ENCODE data around the gene AQR. TPM values are rescaled to one million over a fixed set of nuclear protein-coding genes. Genes with fewer than 3 reads are reported as not detected.
"Not testable (repeated sequence)": the region's sequence is repeated elsewhere in the genome, so short reads cannot be mapped to it uniquely, and the experiment has no call there.

The AQR gene
- total RNA-seq, 1 experiment from 2014 or later = 26.1 TPM

DNA sequence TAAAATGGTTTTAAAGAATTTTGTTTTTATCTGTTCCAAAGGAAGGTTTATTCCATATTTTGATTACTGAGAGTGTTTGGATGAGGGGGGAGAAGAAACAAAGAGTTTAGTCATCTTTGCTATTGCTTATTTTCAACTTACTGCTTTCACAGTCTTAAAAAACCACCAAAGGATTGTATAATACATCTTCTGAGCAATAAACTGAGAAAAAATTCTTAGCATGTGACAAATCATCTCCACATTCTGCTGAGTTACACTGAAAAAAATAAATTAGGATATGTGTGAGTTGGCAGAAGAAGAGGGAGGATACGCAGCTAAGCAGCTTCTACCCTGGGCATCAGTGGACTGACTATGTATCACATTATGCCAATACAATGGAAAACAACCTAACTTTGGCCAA, 151.0 kb downstream of the AQR start:
- H4K20me1 ChIP-seq (ENCODE audit: low read length) = no peaks in the 10 kb centered on the region
- ATAC-seq = no peak
- no peak overlapping the region for H3K9ac ChIP-seq (ENCODE audit: low read length)
- H3K4me3 ChIP-seq (ENCODE audit: low read length) = no peak overlapping the region
- no peaks in the 10 kb centered on the region for H3K4me1 ChIP-seq (ENCODE audit: insufficient read depth, low read length)
- intact Hi-C loops (cut with micrococcal nuclease) = no loop called here
- H3K4me2 ChIP-seq (ENCODE audit: low read length) = no peak overlapping the region
- no peak overlapping the region for H2AFZ ChIP-seq (ENCODE audit: low read length)
- TF ChIP-seq EZH2phosphoT487 (IDR thresholded peaks at IDR 0.05; ENCODE audit: borderline replicate concordance, low read length) (no peak), EZH2 (IDR thresholded peaks at IDR 0.05; ENCODE audit: low read length, unreplicated experiment) (no peak)
- TF ChIP-seq, protein P1, sequence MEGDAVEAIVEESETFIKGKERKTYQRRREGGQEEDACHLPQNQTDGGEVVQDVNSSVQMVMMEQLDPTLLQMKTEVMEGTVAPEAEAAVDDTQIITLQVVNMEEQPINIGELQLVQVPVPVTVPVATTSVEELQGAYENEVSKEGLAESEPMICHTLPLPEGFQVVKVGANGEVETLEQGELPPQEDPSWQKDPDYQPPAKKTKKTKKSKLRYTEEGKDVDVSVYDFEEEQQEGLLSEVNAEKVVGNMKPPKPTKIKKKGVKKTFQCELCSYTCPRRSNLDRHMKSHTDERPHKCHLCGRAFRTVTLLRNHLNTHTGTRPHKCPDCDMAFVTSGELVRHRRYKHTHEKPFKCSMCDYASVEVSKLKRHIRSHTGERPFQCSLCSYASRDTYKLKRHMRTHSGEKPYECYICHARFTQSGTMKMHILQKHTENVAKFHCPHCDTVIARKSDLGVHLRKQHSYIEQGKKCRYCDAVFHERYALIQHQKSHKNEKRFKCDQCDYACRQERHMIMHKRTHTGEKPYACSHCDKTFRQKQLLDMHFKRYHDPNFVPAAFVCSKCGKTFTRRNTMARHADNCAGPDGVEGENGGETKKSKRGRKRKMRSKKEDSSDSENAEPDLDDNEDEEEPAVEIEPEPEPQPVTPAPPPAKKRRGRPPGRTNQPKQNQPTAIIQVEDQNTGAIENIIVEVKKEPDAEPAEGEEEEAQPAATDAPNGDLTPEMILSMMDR (conservative IDR thresholded peaks at IDR 0.05; ENCODE audit: low read depth, low read length) = no peak
- DNase-seq = no peak
- ChIA-PET CTCF (no interaction called here), POLR2A (ENCODE audit: unreplicated experiment) (no interaction called here)
- H3K36me3 ChIP-seq (ENCODE audit: low read depth, low read length) = no peaks in the 10 kb centered on the region
- BruUV-seq (replicated peaks) = no TSS peak
- no peaks in the 10 kb centered on the region for H3K9me3 ChIP-seq (ENCODE audit: low read length)
- H3F3A ChIP-seq (ENCODE audit: low read length, unreplicated experiment) = no peaks in the 10 kb centered on the region
- H3K27ac ChIP-seq (ENCODE audit: low read length) = no peak overlapping the region
- H3K27me3 ChIP-seq (ENCODE audit: low read length) = peaks cover 6% of the 10 kb centered on the region; the same call in 1 of the 2 replicates
- H3K9me2 ChIP-seq (replicated peaks; ENCODE audit: low read length) = no peaks in the 10 kb centered on the region
- no peaks in the 10 kb centered on the region for H3K79me2 ChIP-seq (ENCODE audit: low read length)

DNA sequence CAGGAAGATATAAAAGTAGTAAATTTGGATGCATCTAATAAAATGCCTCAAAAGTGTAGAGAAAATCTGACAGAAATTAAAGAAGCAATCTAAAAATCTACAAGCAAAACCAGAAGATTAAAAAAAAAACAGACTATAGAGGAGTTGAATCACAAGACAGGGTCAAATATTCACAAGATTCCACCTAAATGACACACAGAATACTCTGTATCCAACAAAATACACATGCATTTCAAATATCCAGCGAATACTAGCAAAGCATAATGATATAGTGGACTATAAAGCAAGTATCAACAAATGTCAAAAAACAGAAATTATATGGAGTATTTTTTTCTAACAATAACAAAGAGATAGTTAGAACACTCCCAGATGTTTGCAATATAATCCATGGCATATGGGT, 153.7 kb downstream of the AQR start:
- no peak for ATAC-seq
- ChIA-PET POLR2A (ENCODE audit: unreplicated experiment) (no interaction called here), CTCF (no interaction called here)
- Histone ChIP-seq H3K4me3 (ENCODE audit: low read length) (no peak overlapping the region), H3K9me3 (ENCODE audit: low read length) (no peaks in the 10 kb centered on the region), H3K9ac (ENCODE audit: low read length) (no peak overlapping the region), H2AFZ (ENCODE audit: low read length) (no peak overlapping the region), H3K79me2 (ENCODE audit: low read length) (no peaks in the 10 kb centered on the region), H3K4me2 (ENCODE audit: low read length) (no peak overlapping the region), H3K27me3 (ENCODE audit: low read length) (0 out of 2 replicates have a peak, but pooled peaks cover 3% of the 10 kb centered on the region), H3K36me3 (ENCODE audit: low read depth, low read length) (no peaks in the 10 kb centered on the region), H3K9me2 (replicated peaks; ENCODE audit: low read length) (no peaks in the 10 kb centered on the region), H4K20me1 (ENCODE audit: low read length) (no peaks in the 10 kb centered on the region), H3F3A (ENCODE audit: low read length, unreplicated experiment) (no peaks in the 10 kb centered on the region), H3K4me1 (ENCODE audit: insufficient read depth, low read length) (peaks cover 4% of the 10 kb centered on the region; the same call in 1 of the 2 replicates), H3K27ac (ENCODE audit: low read length) (no peak overlapping the region)
- no peak for DNase-seq
- intact Hi-C loops (cut with micrococcal nuclease) = no loop called here
- BruUV-seq (replicated peaks) = no TSS peak
- TF ChIP-seq EZH2phosphoT487 (IDR thresholded peaks at IDR 0.05; ENCODE audit: borderline replicate concordance, low read length) (no peak), EZH2 (IDR thresholded peaks at IDR 0.05; ENCODE audit: low read length, unreplicated experiment) (no peak)
- TF ChIP-seq, protein P1 (conservative IDR thresholded peaks at IDR 0.05; ENCODE audit: low read depth, low read length) = no peak

DNA sequence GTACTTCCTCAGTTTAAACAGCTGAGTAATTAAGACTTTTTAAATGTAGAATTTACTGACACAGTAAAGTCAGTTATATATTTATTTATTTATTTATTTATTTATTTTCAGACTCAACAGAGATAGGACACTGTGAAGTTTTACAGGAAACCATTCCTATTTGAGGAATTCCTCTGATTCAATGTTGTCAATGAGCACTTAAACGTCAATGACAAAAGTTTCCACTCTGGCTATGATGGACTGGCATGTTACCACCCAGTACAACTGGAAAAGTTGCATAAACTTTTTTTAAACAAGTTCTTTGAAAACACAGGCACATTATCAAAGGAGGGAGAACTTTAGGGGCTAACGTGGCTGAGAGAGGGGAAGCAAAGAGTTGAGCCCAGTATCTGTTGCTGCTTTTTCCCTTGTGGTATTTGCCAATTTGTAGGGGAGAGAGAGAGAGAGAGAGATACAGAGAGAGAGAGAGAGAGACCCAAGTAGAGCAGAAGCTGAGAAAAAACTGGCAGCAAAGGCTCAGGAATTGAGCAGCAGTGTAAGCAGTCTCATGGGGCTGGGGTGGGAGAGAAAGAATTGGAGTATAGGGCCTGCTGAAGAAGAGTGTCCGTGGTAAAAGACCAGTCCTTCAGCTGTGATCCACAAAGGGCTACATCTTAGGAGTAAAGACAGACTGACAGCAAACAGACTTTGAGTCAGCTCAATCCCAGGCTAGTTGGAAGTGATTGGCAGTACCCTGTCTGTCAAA, 155.9 kb downstream of the AQR start:
- ChIA-PET CTCF (no interaction called here), POLR2A (ENCODE audit: unreplicated experiment) (no interaction called here)
- no peaks in the 10 kb centered on the region for H3F3A ChIP-seq (ENCODE audit: low read length, unreplicated experiment)
- H4K20me1 ChIP-seq (ENCODE audit: low read length) = no peaks in the 10 kb centered on the region
- no peaks in the 10 kb centered on the region for H3K9me3 ChIP-seq (ENCODE audit: low read length)
- no peaks in the 10 kb centered on the region for H3K79me2 ChIP-seq (ENCODE audit: low read length)
- intact Hi-C loops (cut with micrococcal nuclease) = no loop called here
- DNase-seq = no peak
- H3K4me1 ChIP-seq (ENCODE audit: insufficient read depth, low read length) = peaks cover 12% of the 10 kb centered on the region; the same call in 1 of the 2 replicates
- no peaks in the 10 kb centered on the region for H3K36me3 ChIP-seq (ENCODE audit: low read depth, low read length)
- no peak overlapping the region for H3K4me2 ChIP-seq (ENCODE audit: low read length)
- no peak overlapping the region for H3K27ac ChIP-seq (ENCODE audit: low read length)
- H2AFZ ChIP-seq (ENCODE audit: low read length) = no peak overlapping the region
- no peaks in the 10 kb centered on the region for H3K9me2 ChIP-seq (replicated peaks; ENCODE audit: low read length)
- 0 out of 2 replicates have a peak, but pooled peaks cover 3% of the 10 kb centered on the region for H3K27me3 ChIP-seq (ENCODE audit: low read length)
- no peak overlapping the region for H3K4me3 ChIP-seq (ENCODE audit: low read length)
- TF ChIP-seq EZH2phosphoT487 (IDR thresholded peaks at IDR 0.05; ENCODE audit: borderline replicate concordance, low read length) = no peak
- TF ChIP-seq EZH2 (IDR thresholded peaks at IDR 0.05; ENCODE audit: low read length, unreplicated experiment) = no peak
- TF ChIP-seq, protein P1 (conservative IDR thresholded peaks at IDR 0.05; ENCODE audit: low read depth, low read length) = no peak
- no peak overlapping the region for H3K9ac ChIP-seq (ENCODE audit: low read length)
- no peak for ATAC-seq
- no TSS peak for BruUV-seq (replicated peaks)

DNA sequence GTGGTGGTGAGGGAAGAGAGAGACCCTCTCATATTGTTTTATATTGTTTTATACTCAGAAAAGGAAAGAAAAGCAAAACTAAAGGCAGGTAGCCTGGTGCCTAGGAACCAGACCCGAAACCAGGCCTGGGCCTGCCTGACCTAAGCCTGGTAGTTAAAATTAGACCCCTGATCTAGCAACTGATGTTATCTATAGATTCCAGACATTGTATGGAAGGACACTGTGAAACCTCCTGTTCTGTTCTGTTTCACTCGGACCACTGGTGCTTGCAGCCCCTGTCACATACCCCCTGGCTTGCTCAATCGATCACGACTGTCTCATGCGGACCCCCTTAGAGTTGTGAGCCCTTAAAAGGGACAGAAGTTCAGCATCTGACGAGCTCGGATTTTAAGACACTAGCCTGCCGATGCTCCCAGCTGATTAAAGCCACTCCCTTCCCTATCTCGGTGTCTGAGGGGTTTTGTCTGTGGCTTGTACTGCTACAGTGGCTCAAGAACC, 156.6 kb downstream of the AQR start:
- intact Hi-C loops (cut with micrococcal nuclease); H3F3A ChIP-seq (ENCODE audit: low read length, unreplicated experiment); H2AFZ ChIP-seq (ENCODE audit: low read length); H3K36me3 ChIP-seq (ENCODE audit: low read depth, low read length); BruUV-seq (replicated peaks); POLR2A ChIA-PET (ENCODE audit: unreplicated experiment); DNase-seq; ATAC-seq; H4K20me1 ChIP-seq (ENCODE audit: low read length); H3K79me2 ChIP-seq (ENCODE audit: low read length); H3K4me3 ChIP-seq (ENCODE audit: low read length); H3K4me2 ChIP-seq (ENCODE audit: low read length); CTCF ChIA-PET; H3K27ac ChIP-seq (ENCODE audit: low read length); H3K27me3 ChIP-seq (ENCODE audit: low read length); H3K9ac ChIP-seq (ENCODE audit: low read length); H3K9me3 ChIP-seq (ENCODE audit: low read length); H3K9me2 ChIP-seq (replicated peaks; ENCODE audit: low read length): not testable (repeated sequence)
- peaks cover 12% of the 10 kb centered on the region; the same call in 1 of the 2 replicates for H3K4me1 ChIP-seq (ENCODE audit: insufficient read depth, low read length)

Data from PC-3 (cell line).